ENCODE measurements around the gene HK3. TPM values are rescaled to one million over a fixed set of nuclear protein-coding genes. Genes with fewer than 3 reads are reported as not detected.

The HK3 gene
- total RNA-seq, 2 experiments from 2014 or later = 0.21 to 0.22 TPM

- peaks cover 5% of the 10 kb centered on the region for H3K9me3 Mint-ChIP-seq
- H3K27me3 Mint-ChIP-seq = peaks cover 13% of the 10 kb centered on the region
- no peaks in the 10 kb centered on the region for H3K36me3 Mint-ChIP-seq (ENCODE audit: low read depth)
- no peaks in the 10 kb centered on the region for H3K4me1 Mint-ChIP-seq
- CTCF ChIA-PET = no interaction called here
- POLR2A ChIA-PET = no interaction called here
- no peak overlapping the region for H3K4me3 Mint-ChIP-seq
- no peak overlapping the region for H3K27ac Mint-ChIP-seq
- no peak for DNase-seq
These were observed 30.4 kb downstream of the HK3 start for GRCh38 chr5:176868731-176869130.

DNA sequence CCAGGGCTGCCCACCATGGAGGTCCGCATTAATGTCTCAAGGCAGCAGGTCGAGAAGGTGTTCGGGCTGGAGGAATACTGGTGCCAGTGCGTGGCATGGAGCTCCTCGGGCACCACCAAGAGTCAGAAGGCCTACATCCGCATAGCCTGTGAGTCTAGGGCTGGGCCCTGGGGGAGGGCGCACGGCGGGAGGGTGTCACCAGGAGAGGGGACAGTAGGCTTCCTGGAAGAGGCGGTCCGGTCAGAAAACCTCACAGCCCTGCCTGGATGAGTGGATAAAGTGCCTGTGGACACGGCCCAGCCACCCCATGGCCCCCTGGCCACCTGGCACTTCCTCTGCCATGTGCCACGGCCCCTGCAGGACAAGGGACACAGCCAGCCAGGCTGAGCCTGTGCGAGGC, 31.0 kb downstream of the HK3 start:
- H3K9me3 Mint-ChIP-seq = peaks cover 5% of the 10 kb centered on the region
- H3K36me3 Mint-ChIP-seq (ENCODE audit: low read depth) = no peaks in the 10 kb centered on the region
- H3K27me3 Mint-ChIP-seq = peaks cover 15% of the 10 kb centered on the region
- no peak overlapping the region for H3K27ac Mint-ChIP-seq
- no peaks in the 10 kb centered on the region for H3K4me1 Mint-ChIP-seq
- H3K4me3 Mint-ChIP-seq = no peak overlapping the region
- POLR2A ChIA-PET = no interaction called here
- no peak for DNase-seq
- CTCF ChIA-PET = no interaction called here

DNA sequence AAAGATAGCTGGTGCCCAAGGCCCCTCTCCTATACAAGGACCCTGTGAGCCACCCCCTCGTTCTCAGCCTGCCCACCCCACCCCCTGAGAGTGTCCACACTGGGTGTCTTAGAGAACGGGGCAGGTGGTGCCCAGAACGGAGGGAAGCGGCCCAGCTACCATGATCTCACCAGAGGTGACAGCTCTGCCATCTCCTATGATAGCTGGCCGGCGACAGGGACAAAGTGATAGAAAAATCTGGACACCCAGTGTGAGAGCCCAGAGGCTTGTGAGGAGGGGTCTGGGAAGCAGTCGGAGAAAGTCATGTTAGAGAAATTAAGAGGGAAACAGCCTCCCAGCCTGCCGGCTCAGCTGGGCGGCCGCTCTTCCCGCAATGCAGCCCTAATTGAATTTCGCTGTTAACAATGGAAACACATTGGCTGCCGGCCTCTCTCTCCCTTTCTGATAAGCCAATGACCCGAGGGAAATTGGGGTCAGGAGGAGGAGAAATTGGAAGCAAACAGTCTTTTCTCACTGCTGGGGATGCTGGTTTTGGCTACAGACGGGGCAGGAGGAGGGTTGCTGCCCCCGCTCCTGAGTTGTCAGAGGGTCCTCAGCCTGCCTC, 32.3 kb downstream of the HK3 start:
- H3K36me3 Mint-ChIP-seq (ENCODE audit: low read depth) = no peaks in the 10 kb centered on the region
- H3K27me3 Mint-ChIP-seq = peaks cover 18% of the 10 kb centered on the region
- no peak overlapping the region for H3K4me3 Mint-ChIP-seq
- no peaks in the 10 kb centered on the region for H3K4me1 Mint-ChIP-seq
- ChIA-PET POLR2A (no interaction called here), CTCF (interaction anchor here (0.6 kb wide), 1 partner anchor 279 kb away, joined by 3 read pairs; no protein-coding TSS in a partner anchor)
- H3K9me3 Mint-ChIP-seq = peaks cover 5% of the 10 kb centered on the region
- no peak for DNase-seq
- H3K27ac Mint-ChIP-seq = no peak overlapping the region

- DNase-seq = no peak
- ChIA-PET CTCF (interaction anchor here (0.5 kb wide), 1 partner anchor 1208 kb away, joined by 4 read pairs; no protein-coding TSS in a partner anchor), POLR2A (no interaction called here)
- Mint-ChIP-seq H3K9me3 (peaks cover 5% of the 10 kb centered on the region), H3K27me3 (peaks cover 18% of the 10 kb centered on the region), H3K36me3 (ENCODE audit: low read depth) (no peaks in the 10 kb centered on the region), H3K27ac (no peak overlapping the region), H3K4me1 (no peaks in the 10 kb centered on the region), H3K4me3 (no peak overlapping the region)
These were observed 33.2 kb downstream of the HK3 start for GRCh38 chr5:176865964-176866363.

DNA sequence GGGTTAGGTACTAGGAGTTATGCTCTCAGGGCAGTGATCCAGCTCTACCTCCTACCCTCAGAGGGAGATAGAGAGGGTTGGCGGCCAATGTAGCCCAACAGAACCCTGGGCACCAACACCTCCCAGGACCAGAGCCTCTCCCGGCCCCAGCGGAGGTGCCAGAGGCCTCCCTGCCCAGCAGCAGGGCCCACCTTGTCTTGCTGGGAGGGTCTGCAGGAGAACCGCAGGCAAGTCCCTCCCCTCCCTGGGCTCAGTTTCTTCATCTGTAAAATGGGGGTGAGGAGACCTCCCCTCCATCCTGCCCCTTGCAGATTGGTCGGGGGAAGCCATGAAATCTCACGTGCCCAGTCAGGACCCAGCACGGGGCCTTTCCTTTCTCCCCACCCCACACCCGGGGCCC, 34.4 kb downstream of the HK3 start:
- peaks cover 18% of the 10 kb centered on the region for H3K27me3 Mint-ChIP-seq
- H3K4me1 Mint-ChIP-seq = no peaks in the 10 kb centered on the region
- H3K4me3 Mint-ChIP-seq = no peak overlapping the region
- CTCF ChIA-PET = no interaction called here
- no peak overlapping the region for H3K27ac Mint-ChIP-seq
- H3K9me3 Mint-ChIP-seq = no peaks in the 10 kb centered on the region
- DNase-seq = no peak
- POLR2A ChIA-PET = no interaction called here
- no peaks in the 10 kb centered on the region for H3K36me3 Mint-ChIP-seq (ENCODE audit: low read depth)

DNA sequence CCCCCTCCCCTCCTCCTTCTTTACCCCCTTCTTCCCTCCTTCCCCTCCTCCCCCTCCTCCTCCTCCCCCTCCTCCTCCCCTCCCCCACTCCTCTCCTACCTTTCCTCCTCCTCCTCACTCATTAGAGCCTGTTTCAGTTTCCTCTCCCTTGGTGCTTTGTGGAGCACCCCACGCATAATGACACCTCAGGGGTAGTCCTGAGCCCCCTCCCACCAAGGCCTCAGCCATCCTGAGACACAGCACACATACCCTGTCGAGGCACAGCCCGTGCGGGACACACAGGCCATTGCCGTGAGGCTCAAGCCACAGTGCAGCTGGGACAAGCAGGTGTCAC, 35.4 kb downstream of the HK3 start:
- Mint-ChIP-seq H3K9me3 (no peaks in the 10 kb centered on the region), H3K36me3 (ENCODE audit: low read depth) (no peaks in the 10 kb centered on the region), H3K27me3 (peaks cover 18% of the 10 kb centered on the region), H3K27ac (no peak overlapping the region), H3K4me3 (no peak overlapping the region), H3K4me1 (no peaks in the 10 kb centered on the region)
- DNase-seq = no peak
- POLR2A ChIA-PET = no interaction called here
- CTCF ChIA-PET = no interaction called here

GRCh38 chr5:176863041-176863764, 35.9 kb downstream of the HK3 start:
- DNase-seq = no peak
- Mint-ChIP-seq H3K27ac (no peak overlapping the region), H3K4me3 (no peak overlapping the region), H3K27me3 (peaks cover 18% of the 10 kb centered on the region), H3K9me3 (no peaks in the 10 kb centered on the region), H3K4me1 (no peaks in the 10 kb centered on the region), H3K36me3 (ENCODE audit: low read depth) (no peaks in the 10 kb centered on the region)
- ChIA-PET POLR2A (no interaction called here), CTCF (no interaction called here)

GRCh38 chr5:176862330-176862995, 36.7 kb downstream of the HK3 start:
- Mint-ChIP-seq H3K4me3 (no peak overlapping the region), H3K9me3 (no peaks in the 10 kb centered on the region), H3K27ac (no peak overlapping the region), H3K4me1 (no peaks in the 10 kb centered on the region), H3K36me3 (ENCODE audit: low read depth) (no peaks in the 10 kb centered on the region), H3K27me3 (peaks cover 18% of the 10 kb centered on the region)
- ChIA-PET POLR2A (no interaction called here), CTCF (no interaction called here)
- DNase-seq = no peak

- no peak for DNase-seq
- CTCF ChIA-PET = interaction anchor here (1.2 kb wide), 1 partner anchor 201 kb away, joined by 7 read pairs; no protein-coding TSS in a partner anchor
- no peak overlapping the region for H3K27ac Mint-ChIP-seq
- H3K36me3 Mint-ChIP-seq (ENCODE audit: low read depth) = no peaks in the 10 kb centered on the region
- H3K9me3 Mint-ChIP-seq = no peaks in the 10 kb centered on the region
- H3K4me3 Mint-ChIP-seq = no peak overlapping the region
- POLR2A ChIA-PET = no interaction called here
- H3K4me1 Mint-ChIP-seq = no peaks in the 10 kb centered on the region
- peaks cover 8% of the 10 kb centered on the region for H3K27me3 Mint-ChIP-seq
These were observed 37.9 kb downstream of the HK3 start for GRCh38 chr5:176861276-176861675.

DNA sequence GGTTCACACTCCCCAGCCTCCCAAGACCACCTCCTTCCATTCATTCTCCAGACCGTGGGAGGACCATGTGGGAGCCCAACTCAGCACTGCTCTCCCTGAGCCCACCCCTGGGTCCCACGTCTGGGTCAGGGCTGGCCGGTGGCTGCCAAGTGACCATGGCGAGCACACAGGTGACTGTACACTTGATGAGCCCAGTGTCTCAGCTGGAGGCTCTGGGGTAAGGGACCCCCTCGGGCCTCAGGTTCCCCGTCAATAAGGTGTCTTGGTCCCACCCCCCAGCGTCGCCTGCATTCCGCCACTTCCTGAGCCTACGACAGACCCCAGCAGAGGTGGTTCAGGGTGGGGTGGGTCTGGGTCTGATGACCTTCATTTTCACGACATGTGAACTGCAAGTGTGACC, 38.8 kb downstream of the HK3 start:
- peaks cover 6% of the 10 kb centered on the region for H3K27me3 Mint-ChIP-seq
- DNase-seq = no peak
- H3K36me3 Mint-ChIP-seq (ENCODE audit: low read depth) = no peaks in the 10 kb centered on the region
- POLR2A ChIA-PET = no interaction called here
- no peak overlapping the region for H3K4me3 Mint-ChIP-seq
- no peak overlapping the region for H3K27ac Mint-ChIP-seq
- CTCF ChIA-PET = interaction anchor here (1.0 to 1.2 kb wide), 2 partner anchors 17 to 200 kb away, joined by 3 to 7 read pairs; no protein-coding TSS in a partner anchor
- no peaks in the 10 kb centered on the region for H3K4me1 Mint-ChIP-seq
- H3K9me3 Mint-ChIP-seq = no peaks in the 10 kb centered on the region

GRCh38 chr5:176859916-176860315, 39.2 kb downstream of the HK3 start:
- ChIA-PET CTCF (interaction anchor here (1.0 kb wide), 1 partner anchor 18 kb away, joined by 3 read pairs; no protein-coding TSS in a partner anchor), POLR2A (no interaction called here)
- H3K27me3 Mint-ChIP-seq = peaks cover 5% of the 10 kb centered on the region
- H3K27ac Mint-ChIP-seq = no peak overlapping the region
- H3K9me3 Mint-ChIP-seq = no peaks in the 10 kb centered on the region
- H3K36me3 Mint-ChIP-seq (ENCODE audit: low read depth) = no peaks in the 10 kb centered on the region
- no peak for DNase-seq
- H3K4me3 Mint-ChIP-seq = no peak overlapping the region
- no peaks in the 10 kb centered on the region for H3K4me1 Mint-ChIP-seq

GRCh38 chr5:176857894-176858273, 41.3 kb downstream of the HK3 start:
- Mint-ChIP-seq H3K4me1 (no peaks in the 10 kb centered on the region), H3K9me3 (no peaks in the 10 kb centered on the region), H3K27me3 (peaks cover under 1% of the 10 kb centered on the region), H3K27ac (no peak overlapping the region), H3K36me3 (ENCODE audit: low read depth) (no peaks in the 10 kb centered on the region), H3K4me3 (no peak overlapping the region)
- POLR2A ChIA-PET = no interaction called here
- no peak for DNase-seq
- CTCF ChIA-PET = no interaction called here

- ChIA-PET CTCF (interaction anchor here (0.5 kb wide), 1 partner anchor 29 kb away, joined by 6 read pairs; no protein-coding TSS in a partner anchor), POLR2A (no interaction called here)
- no peak overlapping the region for H3K27ac Mint-ChIP-seq
- H3K9me3 Mint-ChIP-seq = no peaks in the 10 kb centered on the region
- no peaks in the 10 kb centered on the region for H3K27me3 Mint-ChIP-seq
- no peaks in the 10 kb centered on the region for H3K4me1 Mint-ChIP-seq
- no peak for DNase-seq
- H3K36me3 Mint-ChIP-seq (ENCODE audit: low read depth) = no peaks in the 10 kb centered on the region
- no peak overlapping the region for H3K4me3 Mint-ChIP-seq
These were observed 41.8 kb downstream of the HK3 start for GRCh38 chr5:176857216-176857893.
